Omental fat pad (tissue), 4 donors: ENCODE data around the gene ZNF394. TPM values are rescaled to one million over a fixed set of nuclear protein-coding genes. Genes with fewer than 3 reads are reported as not detected.
"Not testable (repeated sequence)": the region's sequence is repeated elsewhere in the genome, so short reads cannot be mapped to it uniquely, and the experiment has no call there.

ENCODE experiments used
- ATAC-seq: fragments of 150-250 bp; one replicate; pipeline ENCODE4 v1.9.1; 2016; ENCODE audit warnings: mild to moderate bottlenecking, moderate library complexity; ENCODE audit not compliant: low FRiP score
- DNase-seq: peaks from one replicate; pipeline ENCODE4 v3.0.0-alpha.2; 2019; ENCODE audit warnings: low spot score
- total RNA-seq, 4 donors: library from RNA; depleted of rRNA; stranded (reverse); fragments of >200 nt; gene quantifications; one replicate each; pipeline ENCODE4 v1.1.0, GENCODE V29; 2016
- TF ChIP-seq, protein P1 (sequence below), 3 donors: fragments of 450-650 bp; IDR thresholded peaks; one replicate each; pipeline ENCODE4 v1.5.1; 2016 to 2017; ENCODE audit warnings: antibody characterized with exemption in 3 of 3, mild to moderate bottlenecking in 3 of 3, moderate library complexity in 2 of 3

ZNF394 gene
- total RNA-seq = 10 to 100 TPM; 23.7 to 46.7 (median 35.6) TPM

DNA sequence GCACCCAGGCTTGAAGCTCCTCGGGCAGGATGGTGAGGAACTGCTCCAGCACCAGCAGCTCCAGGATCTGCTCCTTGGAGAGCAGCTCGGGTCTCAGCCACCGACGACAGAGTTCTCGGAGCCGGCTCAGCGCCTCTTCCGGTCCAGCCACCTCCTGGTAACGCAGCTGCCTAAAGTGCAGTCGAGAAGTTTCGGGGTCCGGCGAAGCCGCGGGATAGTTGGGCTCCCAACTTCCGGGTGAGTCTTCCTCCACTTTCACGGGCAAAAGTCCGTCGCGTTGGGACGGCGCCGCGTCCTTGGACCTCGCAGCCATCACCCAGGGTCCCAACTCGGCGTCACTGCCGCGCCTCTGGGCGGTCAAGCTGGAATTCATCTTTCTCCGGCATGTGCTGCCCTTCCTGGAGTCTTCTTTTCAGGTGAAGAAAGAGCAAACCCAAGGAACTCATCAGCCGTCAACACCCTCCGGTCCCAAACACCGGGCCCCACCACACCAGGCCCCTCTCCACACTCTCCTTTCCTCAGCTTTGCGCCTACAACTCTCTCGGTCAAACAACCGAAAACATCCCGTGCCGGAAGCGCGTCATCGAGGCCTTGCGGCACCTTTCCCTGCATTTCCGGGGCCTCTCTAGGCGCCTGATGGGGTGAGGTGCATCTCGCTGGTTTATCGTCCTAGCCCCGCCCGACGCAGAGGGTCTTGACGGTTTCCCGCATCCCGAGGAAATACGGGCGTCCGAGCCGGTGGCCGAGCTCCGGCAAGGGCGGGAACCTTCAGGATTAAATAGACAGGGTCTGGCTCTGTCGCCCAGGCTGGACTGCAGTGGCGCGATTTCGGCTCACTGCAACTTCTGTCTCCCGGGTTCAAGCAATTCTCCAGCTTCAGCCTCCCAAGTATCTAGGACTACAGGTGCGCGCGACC, at the start of gene ZNF394:
Gene ZNF394 (minus strand): TSS at position 561 of the 916 bp plus-strand sequence. CDS start 188 bp downstream, at position 373.
- ATAC-seq = peak; percentile 76
- DNase-seq = peak; percentile 63
- TF ChIP-seq, protein P1, sequence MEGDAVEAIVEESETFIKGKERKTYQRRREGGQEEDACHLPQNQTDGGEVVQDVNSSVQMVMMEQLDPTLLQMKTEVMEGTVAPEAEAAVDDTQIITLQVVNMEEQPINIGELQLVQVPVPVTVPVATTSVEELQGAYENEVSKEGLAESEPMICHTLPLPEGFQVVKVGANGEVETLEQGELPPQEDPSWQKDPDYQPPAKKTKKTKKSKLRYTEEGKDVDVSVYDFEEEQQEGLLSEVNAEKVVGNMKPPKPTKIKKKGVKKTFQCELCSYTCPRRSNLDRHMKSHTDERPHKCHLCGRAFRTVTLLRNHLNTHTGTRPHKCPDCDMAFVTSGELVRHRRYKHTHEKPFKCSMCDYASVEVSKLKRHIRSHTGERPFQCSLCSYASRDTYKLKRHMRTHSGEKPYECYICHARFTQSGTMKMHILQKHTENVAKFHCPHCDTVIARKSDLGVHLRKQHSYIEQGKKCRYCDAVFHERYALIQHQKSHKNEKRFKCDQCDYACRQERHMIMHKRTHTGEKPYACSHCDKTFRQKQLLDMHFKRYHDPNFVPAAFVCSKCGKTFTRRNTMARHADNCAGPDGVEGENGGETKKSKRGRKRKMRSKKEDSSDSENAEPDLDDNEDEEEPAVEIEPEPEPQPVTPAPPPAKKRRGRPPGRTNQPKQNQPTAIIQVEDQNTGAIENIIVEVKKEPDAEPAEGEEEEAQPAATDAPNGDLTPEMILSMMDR (IDR thresholded peaks at IDR 0.05) = no peak

DNA sequence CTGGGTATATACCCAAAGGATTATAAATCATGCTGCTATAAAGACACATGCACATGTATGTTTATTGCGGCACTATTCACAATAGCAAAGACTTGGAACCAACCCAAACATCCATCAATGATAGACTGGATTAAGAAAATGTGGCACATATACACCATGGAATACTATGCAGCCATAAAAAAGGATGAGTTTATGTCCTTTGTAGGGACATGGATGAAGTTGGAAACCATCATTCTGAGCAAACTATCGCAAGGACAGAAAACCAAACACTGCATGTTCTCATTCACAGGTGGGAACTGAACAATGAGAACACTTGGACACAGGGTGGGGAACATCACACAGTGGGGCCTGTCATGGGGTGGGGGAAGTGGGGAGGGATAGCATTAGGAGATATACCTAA, 49.5 kb upstream of the ZNF394 start:
- DNase-seq = not testable (repeated sequence)

GRCh38 chr7:99545308-99545707, 45.2 kb upstream of the ZNF394 start:
- ATAC-seq, DNase-seq: not testable (repeated sequence)

More for the DNA sequence above, 49.5 kb upstream of the ZNF394 start:
- ATAC-seq = not testable (repeated sequence)

GRCh38 chr7:99543916-99544315, 43.8 kb upstream of the ZNF394 start:
- TF ChIP-seq, protein P1 (IDR thresholded peaks at IDR 0.05) = no peak
- DNase-seq (no peak), ATAC-seq (no peak)

DNA sequence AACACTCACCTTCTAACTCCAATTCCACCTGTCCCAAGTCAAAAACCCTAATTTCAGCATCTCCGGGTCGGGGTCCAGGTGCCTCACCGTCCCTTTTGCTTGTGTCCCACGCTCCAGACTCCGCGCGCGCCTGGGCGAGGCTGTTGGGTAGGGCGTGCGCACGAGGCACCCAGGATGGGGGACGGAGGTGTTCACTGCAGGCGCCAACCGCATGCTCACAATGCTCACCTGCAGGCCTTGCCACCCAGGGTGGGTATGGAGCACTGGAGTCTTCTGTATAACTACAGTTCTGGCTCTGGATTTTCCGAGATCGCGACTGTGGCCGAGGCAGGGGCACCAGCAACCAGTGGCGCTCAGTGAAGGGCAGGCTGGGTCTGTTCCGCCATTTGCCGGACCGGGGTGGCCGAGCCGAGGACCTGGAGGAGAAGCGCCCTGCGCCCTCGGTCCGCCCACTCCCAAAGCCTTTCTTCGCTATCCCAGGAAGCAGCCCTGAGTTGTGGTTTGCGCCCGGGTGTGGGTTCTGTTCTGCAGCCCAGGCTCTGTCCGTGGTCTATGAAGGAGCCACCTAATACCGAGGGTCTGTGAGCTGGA, 43.1 kb upstream of the ZNF394 start:
- ATAC-seq = no peak
- TF ChIP-seq, protein P1 (IDR thresholded peaks at IDR 0.05) = no peak
- DNase-seq = no peak

- DNase-seq (no peak), ATAC-seq (no peak)
- TF ChIP-seq, protein P1 (IDR thresholded peaks at IDR 0.05) = no peak
These were observed 41.1 kb upstream of the ZNF394 start for GRCh38 chr7:99541212-99541611.

DNA sequence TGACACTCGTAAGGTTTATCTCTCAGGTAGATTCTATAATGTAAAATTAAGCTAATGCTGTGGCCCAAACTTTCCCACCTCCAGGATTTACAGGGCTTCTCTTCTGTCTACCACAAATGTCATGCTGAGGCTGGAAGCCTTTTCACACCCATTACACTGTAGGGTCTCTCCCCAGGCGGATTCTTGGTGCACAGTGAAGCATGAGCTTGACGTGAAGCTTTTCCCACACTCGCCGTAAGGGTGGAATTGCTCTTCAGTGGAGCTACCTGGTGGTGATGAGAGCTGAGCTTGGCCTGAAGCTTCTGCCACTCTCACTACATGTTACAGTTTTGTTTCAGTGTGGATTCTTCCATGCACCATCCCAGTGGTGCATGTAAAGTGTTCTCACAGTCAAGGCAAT, 40.5 kb upstream of the ZNF394 start:
- TF ChIP-seq, protein P1 (IDR thresholded peaks at IDR 0.05) = no peak
- DNase-seq (no peak), ATAC-seq (no peak)
